Kidney glomerular epithelial cell (primary cell): Measurements from ENCODE around the gene SLC45A3.

Experiments used
- DNase-seq: peaks from one replicate; lab custom pipeline; 2025; lab: John Stamatoyannopoulos, UW

SLC45A3 gene

DNA sequence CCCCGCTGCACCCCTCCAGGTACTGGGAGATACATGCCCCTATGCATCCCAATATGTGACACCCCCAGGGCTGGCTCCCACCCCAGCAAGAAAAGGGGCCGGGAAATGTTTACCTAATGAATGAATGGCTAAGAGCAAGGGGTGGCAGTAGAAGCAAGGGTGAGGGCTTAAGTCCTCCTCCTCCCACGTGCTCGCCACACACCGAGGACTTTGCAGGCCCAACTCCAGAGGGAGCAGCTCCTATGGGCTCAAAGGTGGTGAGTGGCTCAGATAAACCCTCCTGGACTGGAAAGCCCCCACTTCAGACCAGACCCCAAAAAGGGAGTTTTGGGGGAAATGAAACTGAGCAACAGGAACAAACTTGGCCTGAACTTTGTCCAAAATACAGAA lies 11.4 kb downstream of the SLC45A3 start:
- DNase-seq = no peak

DNA sequence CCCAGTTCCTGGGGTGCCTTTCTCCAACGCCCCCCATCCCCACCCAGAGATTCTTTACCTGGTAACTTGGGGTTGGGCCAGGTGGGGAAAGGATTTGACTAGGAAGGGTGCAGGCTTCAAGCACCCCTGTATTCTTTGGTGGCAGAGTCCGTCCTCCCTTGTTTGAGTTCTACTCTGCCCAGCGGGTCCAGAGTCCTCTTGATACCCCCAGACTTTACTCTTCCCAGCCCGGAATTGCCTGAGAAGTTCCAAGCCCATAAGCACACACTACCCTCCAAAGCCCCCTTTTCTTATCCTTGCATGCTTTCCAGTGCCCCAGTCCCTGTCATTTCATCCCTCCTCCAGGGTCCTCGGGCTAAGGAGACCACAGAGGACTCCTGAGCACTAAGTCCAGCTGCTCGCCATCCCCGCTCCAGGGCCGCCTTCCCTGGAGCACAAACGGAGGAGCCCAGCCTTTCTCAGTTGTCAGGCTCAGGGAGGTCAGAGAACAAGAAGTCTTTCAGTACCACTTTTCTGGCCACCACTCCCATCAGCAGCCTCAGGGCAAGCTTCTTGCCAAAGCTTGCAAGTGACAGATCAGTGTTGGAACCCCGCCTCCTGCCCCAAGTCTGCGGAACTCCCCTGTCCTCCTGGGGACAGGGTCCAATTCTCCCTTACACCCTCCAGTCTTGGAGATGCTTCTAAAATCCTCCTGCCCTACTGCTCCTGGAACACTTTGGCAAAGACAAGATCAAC lies 12.2 kb downstream of the SLC45A3 start:
- DNase-seq = no peak

DNA sequence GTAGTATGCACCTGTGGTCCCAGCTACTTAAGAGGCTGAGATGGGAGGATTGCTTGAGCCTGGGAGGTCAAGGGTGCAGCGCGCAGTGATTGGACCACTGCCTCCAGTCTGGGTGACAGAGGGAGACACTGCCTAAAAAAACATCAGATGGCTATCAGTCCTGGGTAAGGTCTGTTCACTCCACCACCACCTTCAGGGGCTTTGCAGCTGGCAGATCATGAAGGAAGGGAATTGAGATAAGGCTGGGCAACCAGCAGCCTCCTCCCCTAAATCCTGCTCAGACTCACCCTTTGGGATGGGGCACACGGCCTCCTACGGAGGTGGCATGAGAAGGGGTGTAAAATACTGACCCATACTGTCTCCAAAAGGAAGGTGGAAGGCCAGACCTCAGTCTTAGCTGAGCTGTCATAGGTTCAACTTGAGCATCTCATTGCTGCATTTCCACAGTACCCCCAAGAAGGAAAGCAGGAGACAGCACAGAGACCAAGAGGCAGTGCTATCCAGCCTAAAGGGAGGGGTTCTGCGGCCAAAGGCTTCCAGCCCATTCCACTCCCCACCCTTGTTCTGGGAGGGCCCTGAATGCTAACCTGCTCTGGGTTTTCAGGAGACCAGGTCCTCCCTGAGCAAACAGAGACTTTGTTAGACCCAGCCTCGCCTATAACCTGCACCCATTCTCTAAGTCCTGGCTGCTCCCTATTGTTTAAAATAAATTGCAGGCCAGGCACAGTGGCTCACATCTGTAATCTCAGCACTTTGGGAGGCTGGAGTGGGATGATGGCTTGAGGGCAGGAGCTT lies 13.7 kb downstream of the SLC45A3 start:
- DNase-seq = no peak

DNA sequence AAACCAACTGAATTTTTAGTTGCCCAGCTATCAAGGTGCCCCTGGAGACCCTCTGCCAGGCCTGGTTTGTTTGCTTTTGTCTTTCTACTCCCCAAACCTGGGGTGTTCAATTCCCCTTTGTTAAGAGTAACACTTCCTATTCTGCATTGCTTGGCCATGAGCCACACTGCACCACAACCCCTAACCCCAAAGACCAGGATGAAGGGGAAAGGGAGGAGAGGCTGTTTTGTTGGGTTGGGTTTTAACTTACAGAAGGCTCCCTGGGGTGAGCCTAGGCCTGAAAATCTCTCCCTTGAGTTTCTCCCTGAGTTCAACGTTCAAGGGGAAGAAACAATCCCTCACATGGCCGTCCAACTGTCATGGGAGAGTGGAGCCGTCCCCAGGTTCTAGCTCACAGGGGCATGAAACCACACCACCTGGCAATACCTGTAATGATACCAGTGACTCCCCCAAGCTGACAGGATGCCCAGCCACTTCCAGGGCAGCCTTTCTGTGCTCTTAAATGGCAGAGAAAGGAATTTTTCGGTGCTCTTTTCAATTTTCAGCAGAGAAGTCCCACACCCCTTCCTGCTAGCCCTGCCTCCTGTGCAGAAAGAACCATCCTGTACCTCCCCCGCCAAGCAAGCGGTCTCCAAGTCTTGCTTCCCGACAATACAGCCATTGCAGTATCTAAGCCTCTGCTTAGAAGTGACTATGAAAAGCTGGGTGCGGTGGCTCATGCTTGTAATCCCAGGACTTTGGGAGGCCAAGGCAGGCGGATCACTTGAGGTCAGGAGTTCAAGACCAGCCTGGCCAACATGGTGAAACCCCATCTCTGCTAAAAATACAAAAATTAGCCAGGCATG lies 14.9 kb downstream of the SLC45A3 start:
- DNase-seq = peak; percentile 1

DNA sequence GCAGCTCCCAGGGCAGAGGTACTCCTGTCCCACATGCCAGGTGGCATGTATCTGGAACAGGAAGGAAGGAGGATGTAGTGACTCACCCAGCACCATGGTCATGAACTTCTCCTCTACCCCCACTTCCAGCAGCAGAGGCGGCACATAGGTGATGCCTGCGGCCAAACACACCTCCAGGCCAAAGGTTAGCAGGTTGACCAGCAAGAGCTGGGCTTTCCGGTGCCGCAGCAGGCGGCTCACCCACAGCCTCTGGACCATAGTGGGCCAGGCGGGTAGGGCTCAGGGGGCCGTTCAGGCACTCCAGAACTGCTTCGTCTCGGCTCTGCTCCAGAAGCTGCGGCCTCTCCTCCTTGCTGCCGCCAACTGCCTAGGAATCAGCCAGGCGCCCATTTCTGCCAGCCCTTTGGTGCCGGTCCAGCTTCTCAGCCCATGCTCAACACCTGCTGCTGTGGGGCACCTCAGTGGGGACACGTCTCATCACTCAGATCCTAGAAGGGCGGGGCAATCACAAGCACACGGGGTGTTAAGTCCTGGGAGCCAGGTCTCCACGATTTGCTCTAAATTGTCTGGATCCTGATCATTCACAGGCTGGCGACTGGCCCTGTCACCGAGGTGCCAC lies 15.8 kb downstream of the SLC45A3 start:
- DNase-seq = no peak

DNA sequence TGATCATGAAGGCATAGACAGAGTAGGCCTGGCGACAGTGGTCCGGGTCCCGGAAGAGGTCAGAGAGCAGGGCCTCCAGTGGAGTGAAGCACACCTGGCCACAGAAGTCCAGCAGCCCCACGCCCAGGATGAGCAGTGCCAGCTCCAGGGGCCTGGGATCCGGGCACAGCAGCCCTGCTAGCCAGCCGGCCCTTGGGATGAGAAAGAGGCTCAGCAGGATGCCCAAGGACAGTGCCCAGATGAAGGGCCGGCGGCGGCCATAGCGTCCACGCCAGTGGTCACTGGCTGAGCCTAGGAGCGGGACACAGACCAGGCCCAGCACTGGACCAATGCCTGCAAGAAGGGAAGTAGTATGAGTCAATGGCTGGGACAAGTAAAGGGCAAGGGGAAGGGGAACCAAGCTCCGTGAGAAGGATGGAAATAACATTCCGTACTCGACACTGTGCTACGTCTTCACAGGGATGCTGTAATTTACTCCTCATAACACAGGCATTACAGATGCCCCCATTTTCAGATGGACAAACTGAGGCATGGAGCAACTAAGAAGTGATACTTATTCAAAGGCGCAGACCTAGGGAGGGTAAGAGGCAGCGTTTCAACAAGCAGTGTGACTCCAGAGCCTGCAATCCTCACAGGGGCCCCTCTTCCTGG lies 16.9 kb downstream of the SLC45A3 start:
- no peak for DNase-seq

DNA sequence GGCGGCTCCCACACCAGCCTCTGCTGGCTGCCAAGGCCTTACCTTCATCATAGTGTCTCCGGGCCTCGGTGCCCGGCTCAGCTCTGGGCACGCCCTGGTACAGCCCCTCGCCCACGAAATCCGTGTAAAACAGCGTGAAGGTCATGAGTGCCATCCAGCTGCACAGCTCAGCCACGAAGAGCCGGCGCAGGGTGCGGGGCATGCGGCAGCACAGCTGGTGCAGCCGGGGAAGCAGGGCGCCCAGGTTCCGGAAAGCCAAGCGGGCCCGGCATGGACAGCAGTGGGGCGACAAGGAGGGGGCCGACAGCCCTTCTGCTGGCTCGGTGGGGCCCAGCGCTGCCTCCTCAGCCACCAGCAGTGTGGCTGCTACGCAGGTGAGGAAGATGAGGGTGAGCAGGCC lies 17.5 kb downstream of the SLC45A3 start:
- no peak for DNase-seq

DNA sequence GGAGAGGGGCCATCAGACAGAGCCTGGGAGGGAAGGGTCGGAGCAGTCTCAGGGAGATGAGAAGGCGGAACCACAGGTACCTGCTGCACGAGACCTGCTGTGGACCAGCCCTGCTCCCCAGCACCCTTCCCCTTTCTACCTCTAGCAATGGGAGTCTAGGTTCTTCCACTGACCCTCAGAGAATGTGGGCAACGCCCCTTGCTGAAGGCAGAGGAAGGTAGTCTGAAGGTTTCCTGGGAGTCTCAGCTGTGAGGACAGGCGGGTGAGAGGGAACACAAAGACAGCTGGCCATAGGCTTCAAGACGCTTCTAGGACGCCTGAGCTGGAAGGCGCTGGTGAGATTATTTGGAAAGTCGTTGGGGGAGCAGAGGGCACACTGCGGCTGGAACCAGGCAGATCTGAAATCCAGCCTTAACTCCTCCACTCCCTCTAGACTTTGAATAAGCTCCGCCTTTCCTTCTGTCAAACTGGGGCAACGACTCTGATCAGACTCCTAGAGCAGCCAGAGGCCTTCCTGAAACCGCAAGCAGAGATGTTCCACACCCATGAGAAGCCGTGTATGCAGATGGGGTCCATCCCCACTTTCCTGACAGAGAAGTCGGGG lies 18.1 kb downstream of the SLC45A3 start:
- no peak for DNase-seq

DNA sequence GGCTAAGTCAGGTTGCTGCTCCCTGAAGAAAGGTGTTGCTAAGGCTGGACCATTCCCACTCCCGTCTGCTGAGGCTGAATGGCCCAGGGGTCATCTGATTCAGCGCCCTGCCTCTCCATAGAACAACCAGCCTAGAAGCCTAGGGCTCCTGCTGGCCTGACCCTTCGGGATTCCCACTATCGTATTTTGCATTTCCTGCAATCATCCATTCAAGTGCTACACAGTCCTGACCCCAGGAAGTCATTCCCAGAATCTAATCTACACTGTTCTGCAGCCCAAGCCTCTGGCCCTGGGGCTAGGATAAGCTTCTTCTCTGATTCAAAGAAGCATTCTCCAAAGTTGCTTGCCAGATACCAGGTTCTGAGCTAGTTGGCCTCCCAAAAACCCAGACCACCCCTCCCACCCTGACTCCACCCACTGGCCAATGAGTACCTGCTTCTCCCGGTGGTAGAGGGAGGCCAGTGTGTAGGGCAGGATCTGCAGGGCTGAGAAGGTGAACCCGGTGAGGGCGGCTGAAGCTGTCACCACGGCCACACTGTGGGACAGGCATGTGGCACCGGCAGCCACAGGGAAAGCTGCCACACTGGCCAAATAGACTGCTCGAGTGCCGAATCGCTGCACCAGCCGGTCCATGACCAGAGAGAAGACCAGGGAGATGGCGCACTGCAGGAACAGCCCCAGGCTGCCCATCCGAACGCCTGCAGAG lies 18.7 kb downstream of the SLC45A3 start:
- DNase-seq = no peak

DNA sequence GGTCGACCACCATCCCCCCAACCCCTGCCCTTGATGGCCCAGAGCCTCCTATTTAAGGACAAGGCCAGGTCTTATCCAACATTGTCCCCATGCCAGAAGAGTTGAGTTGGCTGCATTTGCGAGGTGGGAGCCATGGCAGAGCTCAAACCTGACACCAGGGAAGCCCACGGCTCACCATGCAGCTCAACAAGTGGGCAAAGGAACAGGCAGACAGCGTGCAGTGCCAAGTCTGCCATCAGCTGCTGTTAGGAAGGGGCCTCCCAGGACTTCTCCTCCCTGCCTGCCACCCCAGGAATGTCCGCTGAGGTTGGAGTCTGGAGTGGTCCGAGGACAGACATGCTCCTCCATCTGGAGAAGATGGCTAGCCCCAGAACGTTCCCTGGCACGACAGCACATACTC lies 19.9 kb downstream of the SLC45A3 start:
- DNase-seq = no peak

DNA sequence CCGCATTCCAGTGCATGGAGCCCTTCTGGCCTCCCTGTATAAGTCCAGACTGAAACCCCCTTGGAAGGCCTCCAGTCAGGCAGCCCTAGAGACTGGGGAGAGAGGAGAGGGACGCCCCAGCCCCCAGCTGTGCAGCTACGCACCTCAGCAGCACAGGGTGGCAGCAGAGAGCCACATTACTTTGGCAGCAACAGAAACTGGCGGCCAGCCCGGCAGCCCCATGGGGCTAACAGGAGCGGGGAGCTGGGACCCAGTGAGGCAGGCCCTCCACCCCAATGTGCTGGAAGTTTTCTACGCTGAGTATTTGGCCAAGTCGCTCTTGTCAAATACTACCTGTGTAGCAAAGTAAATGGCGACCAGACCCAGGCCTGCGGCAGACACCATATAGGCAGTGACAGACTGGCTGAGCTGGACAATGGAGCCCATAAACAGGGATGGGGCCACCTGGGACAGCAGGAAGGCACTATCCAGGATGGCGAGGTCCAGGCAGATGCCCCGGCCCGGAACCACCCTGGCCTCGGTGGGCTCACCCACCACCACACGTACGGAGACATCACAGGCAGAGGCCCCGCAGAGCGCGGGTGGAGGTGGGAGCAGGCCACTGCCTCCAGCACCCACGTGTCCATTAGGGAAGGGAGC lies 21.2 kb downstream of the SLC45A3 start:
- peak; percentile 59 for DNase-seq

DNA sequence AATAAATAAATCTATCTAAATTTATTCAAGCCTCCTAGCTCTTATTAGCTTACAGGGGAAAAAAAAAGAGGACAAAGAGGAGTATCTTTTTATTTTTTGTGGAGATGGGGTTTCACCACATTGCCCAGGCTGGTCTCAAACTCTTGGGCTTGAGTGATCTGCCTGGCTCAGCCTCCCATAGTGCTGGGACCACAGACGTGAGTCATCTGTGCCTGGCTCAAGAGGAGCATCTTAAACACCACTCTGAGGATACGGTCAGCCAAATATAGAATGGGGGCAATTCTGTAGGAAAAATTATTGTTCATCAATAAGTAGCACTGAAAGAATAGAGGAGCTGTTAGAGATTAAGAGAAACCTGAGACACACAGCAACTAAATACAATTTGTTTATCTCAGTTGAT lies 24.1 kb downstream of the SLC45A3 start:
- DNase-seq = no peak

DNA sequence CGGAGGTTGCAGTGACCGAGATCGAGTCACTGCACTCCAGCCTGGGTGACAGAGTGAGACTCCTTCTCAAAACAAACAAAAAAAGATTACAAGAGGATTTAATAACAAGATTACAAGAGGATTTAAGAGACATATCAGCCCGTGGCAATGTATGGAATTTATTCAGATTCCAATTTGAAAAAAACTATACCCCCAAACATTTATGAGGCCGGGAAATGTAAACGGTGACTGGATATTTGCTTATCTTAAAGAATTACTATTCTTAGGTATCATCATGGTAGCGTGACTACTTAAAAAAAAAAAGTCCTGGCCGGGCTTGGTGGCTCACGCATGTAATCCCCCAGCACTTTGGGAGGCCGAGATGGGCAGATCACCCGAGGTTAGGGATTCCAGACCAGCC lies 27.3 kb downstream of the SLC45A3 start:
- DNase-seq = no peak

DNA sequence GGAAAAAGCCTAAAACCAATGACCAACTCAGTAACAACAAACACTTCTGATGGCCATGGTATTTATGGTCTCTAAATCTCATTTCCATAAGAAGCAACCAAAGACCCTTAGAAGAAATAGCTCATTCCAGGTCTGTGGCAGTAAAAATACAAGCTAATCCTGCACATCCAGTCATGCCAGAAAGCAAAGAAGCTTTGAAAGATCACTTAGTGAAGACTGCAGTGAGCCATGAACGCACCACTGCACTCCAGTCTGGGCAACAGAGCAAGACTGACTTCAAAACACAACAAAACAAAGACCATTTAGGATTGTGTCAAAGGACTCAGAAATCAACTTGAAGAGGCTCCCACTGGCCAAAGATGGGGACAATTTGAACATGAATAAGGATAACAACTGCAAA lies 30.1 kb downstream of the SLC45A3 start:
- no peak for DNase-seq

DNA sequence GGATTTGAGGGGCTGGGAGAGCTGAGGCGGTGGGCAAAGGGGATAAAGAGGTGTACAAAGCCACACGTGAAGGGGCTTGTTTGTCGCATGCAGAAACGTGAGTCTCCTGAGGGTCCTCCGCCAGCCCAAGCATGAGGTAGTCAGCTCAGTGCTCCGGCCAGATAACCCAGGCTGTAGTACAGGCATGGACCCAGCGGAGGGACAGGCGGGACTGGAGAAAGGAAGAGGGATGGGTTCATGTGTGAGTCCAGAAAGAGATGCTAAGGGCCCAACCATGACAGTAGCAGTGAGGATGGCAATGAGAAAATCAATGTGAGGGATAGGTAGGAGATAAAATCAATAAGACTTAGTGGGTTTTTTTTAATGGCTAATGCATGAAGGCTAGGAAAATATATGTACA lies 34.8 kb downstream of the SLC45A3 start:
- no peak for DNase-seq

DNA sequence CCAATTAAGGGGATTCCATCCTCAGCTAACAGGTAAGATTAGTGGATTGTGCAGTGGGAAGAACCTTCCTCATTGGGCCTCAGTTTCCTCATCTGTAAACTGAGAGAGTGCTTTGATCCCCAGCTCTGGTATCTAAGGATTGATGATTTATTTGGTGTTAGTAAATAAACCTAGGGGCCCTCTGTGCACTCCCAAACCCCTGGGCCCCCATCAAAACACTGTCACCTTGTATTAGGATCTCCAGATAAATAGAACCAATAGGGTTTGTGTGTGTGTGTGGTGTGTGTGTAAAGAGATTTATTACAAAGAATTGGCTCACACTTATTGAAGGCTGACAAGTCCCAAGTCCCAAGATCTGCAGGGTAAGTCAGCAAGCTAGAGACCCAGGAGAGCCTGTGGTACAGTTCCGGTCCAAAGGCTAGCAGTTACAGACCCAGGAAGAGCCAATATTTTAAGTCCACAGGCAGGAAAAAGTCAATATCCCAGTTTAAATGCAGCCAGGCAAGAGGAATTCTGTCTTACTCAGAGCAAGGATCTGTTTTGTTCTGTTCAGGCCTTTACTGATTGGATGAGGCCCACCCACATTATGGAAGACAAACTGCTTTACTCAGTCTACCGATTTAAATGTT lies 37.5 kb downstream of the SLC45A3 start:
- no peak for DNase-seq

DNA sequence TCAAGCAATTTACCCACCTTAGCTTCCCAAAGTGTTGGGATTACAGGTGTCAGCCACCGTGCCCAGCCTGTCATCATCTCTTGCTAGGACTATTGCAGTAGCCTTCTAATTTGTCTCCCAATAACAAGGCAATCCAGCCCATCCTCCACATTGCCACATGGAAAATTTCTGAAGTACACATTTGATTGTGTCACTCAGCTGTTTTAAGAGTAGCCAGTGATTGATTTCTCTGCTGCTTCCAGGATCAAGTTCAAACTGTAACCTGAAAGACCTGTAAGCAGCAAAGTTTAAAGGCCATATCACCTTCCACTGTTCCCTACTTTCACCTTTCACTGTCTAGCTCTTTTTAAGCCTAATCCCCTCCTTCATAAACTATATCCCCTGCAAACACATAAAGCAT lies 40.7 kb downstream of the SLC45A3 start:
- DNase-seq = no peak

DNA sequence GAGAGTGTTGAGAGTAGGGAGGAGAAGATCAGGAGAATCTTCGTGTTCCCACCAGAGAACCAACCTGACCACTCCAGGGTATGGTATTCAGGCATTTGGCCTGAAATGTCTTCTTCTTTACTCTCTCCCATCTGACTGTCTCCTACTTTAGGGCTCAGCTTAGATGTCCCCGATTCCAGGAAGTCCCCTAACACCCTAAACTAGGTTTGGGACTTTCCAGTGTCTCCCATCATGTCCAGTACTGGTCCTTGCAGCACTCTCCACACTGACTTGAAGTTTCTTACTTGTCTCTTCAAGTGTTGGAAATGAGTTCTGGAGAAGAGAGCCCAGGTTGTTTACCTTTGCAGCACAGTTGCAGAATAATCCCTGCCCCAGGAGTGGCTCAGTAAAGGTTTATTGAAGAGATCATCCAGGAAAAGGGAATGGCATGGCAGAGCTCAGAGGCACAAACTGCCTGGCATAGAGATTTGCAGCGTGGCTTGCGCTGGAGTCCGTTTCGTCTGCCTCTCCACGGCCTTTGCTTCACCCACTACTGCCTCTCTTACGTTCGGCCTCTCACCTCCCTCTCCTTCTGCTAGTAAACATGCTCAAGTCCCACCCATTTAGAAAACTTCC lies 42.3 kb downstream of the SLC45A3 start:
- no peak for DNase-seq

DNA sequence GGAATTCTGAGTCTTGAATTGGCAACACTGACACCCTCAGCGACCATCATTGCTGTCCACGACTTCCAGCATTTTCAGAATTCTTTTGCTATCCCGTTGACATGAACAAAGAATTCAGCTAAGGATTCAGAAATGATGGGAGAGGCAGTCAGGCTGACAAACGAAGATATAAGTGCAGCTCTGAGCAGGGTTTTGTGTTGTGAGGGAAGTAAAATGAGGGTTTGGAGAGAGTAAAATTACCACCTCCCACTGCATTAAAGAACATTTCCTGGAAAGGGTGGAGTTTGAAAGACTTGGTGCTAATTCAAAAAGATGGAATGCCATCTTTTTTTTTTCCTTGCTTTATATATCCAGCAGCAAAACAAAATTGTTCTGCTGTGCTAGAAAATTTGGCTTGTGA lies 43.6 kb downstream of the SLC45A3 start:
- no peak for DNase-seq
